ENCODE data around the gene ELN. TPM values are rescaled to one million over a fixed set of nuclear protein-coding genes. Genes with fewer than 3 reads are reported as not detected.

ELN gene
- total RNA-seq, 2 experiments from 2014 or later = not detected

- no peak for TF ChIP-seq CTCF (IDR thresholded peaks at IDR 0.05)
- Mint-ChIP-seq H3K4me1 (ENCODE audit: low read depth) (peaks cover 11% of the 10 kb centered on the region), H3K36me3 (ENCODE audit: low read depth) (no peaks in the 10 kb centered on the region), H3K27ac (no peak overlapping the region), H3K9me3 (no peaks in the 10 kb centered on the region), H3K4me3 (no peak overlapping the region), H3K27me3 (peaks cover 44% of the 10 kb centered on the region)
- Histone ChIP-seq H3K27ac (ENCODE audit: low read depth in 1 of 2, low read length in 2 of 2) (no peak overlapping the region), H3K4me1 (ENCODE audit: insufficient read depth, low read length) (peaks cover 15% of the 10 kb centered on the region), H3K9me3 (ENCODE audit: control insufficient read depth in 1 of 2, insufficient read depth in 1 of 2, low read length in 2 of 2) (no peaks in the 10 kb centered on the region), H3K27me3 (ENCODE audit: control insufficient read depth in 1 of 2, insufficient read depth in 2 of 2, low read length in 2 of 2) (peaks cover 42 to 48% of the 10 kb centered on the region in 2 experiments), H3K4me3 (ENCODE audit: low read length) (no peak overlapping the region), H3K36me3 (ENCODE audit: insufficient read depth, low read length) (no peaks in the 10 kb centered on the region)
- CTCF ChIA-PET = no interaction called here
- intact Hi-C loops (cut with DNase I, micrococcal nuclease) = no loop called here
- ATAC-seq (ENCODE audit: poor library complexity) (no peak), DNase-seq (no peak)
- POLR2A ChIA-PET = interaction anchor here (0.7 kb wide), 1 partner anchor 147 kb away, joined by 3 read pairs; no protein-coding TSS in a partner anchor
These were observed 2.9 kb downstream of the ELN start for GRCh38 chr7:74030861-74031260.

- Histone ChIP-seq H3K27ac (ENCODE audit: low read depth in 1 of 2, low read length in 2 of 2) (no peak overlapping the region), H3K4me3 (ENCODE audit: low read length) (no peak overlapping the region), H3K36me3 (ENCODE audit: insufficient read depth, low read length) (no peaks in the 10 kb centered on the region), H3K4me1 (ENCODE audit: insufficient read depth, low read length) (peaks cover 12% of the 10 kb centered on the region), H3K9me3 (ENCODE audit: control insufficient read depth in 1 of 2, insufficient read depth in 1 of 2, low read length in 2 of 2) (no peaks in the 10 kb centered on the region), H3K27me3 (ENCODE audit: control insufficient read depth in 1 of 2, insufficient read depth in 2 of 2, low read length in 2 of 2) (peaks cover 35 to 41% of the 10 kb centered on the region in 2 experiments)
- H3K4me3 Mint-ChIP-seq = no peak overlapping the region
- ATAC-seq (ENCODE audit: poor library complexity) (no peak), DNase-seq (no peak)
- peaks cover 37% of the 10 kb centered on the region for H3K27me3 Mint-ChIP-seq
- ChIA-PET CTCF (no interaction called here), POLR2A (no interaction called here)
- no peak for TF ChIP-seq CTCF (IDR thresholded peaks at IDR 0.05)
- intact Hi-C loops (cut with DNase I, micrococcal nuclease) = no loop called here
- peaks cover 8% of the 10 kb centered on the region for H3K4me1 Mint-ChIP-seq (ENCODE audit: low read depth)
- H3K36me3 Mint-ChIP-seq (ENCODE audit: low read depth) = no peaks in the 10 kb centered on the region
- no peak overlapping the region for H3K27ac Mint-ChIP-seq
- no peaks in the 10 kb centered on the region for H3K9me3 Mint-ChIP-seq
These were observed 3.6 kb downstream of the ELN start for GRCh38 chr7:74031403-74032190.

- Mint-ChIP-seq H3K27ac (no peak overlapping the region), H3K4me3 (no peak overlapping the region)
These were observed 4.2 kb downstream of the ELN start for GRCh38 chr7:74032191-74032490.

More at GRCh38 chr7:74032191-74032490, 4.2 kb downstream of the ELN start:
- Mint-ChIP-seq H3K36me3 (ENCODE audit: low read depth) (no peaks in the 10 kb centered on the region), H3K4me1 (ENCODE audit: low read depth) (peaks cover 5% of the 10 kb centered on the region), H3K27me3 (peaks cover 31% of the 10 kb centered on the region), H3K9me3 (no peaks in the 10 kb centered on the region)
- H3K27ac ChIP-seq (ENCODE audit: low read depth in 1 of 2, low read length in 2 of 2) = no peak overlapping the region
- no peak for TF ChIP-seq CTCF (IDR thresholded peaks at IDR 0.05)
- H3K36me3 ChIP-seq (ENCODE audit: insufficient read depth, low read length) = no peaks in the 10 kb centered on the region
- no peaks in the 10 kb centered on the region for H3K9me3 ChIP-seq (ENCODE audit: control insufficient read depth in 1 of 2, insufficient read depth in 1 of 2, low read length in 2 of 2)
- peaks cover 30 to 37% of the 10 kb centered on the region in 2 experiments for H3K27me3 ChIP-seq (ENCODE audit: control insufficient read depth in 1 of 2, insufficient read depth in 2 of 2, low read length in 2 of 2)
- ChIA-PET POLR2A (no interaction called here), CTCF (no interaction called here)
- no peak for ATAC-seq (ENCODE audit: poor library complexity)
- H3K4me1 ChIP-seq (ENCODE audit: insufficient read depth, low read length) = peaks cover 7% of the 10 kb centered on the region
- H3K4me3 ChIP-seq (ENCODE audit: low read length) = no peak overlapping the region
- no peak for DNase-seq
- intact Hi-C loops (cut with DNase I, micrococcal nuclease) = no loop called here

All from CD4-positive, alpha-beta T cell (primary cell).